Measurements from ENCODE around the gene KXD1.

The KXD1 gene

DNA sequence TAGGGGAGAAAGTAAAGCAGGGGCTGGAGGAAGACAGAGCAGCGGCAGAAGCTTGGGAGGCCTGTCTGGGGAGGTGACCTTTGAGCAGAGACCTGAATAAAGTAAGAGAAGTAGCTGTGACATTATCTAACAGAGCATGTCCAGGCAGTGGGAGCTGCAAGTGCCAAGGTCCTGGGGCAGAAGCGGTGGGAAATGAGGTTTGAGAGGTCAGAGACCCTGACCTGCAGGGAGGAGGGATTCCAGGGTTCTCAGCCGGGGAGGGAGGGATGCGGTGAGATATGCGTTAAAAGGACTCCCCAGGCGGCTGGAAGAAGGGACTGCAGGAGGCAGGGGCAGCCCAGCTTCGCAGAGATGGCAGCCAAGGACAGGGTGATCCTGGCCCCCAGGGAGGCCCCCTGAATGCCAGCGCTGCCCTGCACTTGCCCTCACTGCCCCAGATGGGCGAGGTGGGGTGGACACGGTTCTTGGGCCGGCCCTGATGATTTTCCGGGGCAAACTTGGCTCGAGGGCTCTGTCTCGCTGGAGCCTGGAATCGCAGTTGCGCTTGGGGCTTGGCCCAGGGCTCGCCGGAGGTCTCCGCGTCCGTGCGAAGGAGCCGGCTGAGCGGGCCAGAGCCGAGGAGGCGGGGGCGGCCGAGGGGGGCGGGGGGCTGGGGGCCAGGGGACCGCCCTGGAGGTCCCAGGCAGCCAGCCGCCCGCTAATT lies 45.7 kb downstream of the KXD1 start:
- peak; percentile 74 for DNase-seq (ENCODE audit: low spot score)

DNA sequence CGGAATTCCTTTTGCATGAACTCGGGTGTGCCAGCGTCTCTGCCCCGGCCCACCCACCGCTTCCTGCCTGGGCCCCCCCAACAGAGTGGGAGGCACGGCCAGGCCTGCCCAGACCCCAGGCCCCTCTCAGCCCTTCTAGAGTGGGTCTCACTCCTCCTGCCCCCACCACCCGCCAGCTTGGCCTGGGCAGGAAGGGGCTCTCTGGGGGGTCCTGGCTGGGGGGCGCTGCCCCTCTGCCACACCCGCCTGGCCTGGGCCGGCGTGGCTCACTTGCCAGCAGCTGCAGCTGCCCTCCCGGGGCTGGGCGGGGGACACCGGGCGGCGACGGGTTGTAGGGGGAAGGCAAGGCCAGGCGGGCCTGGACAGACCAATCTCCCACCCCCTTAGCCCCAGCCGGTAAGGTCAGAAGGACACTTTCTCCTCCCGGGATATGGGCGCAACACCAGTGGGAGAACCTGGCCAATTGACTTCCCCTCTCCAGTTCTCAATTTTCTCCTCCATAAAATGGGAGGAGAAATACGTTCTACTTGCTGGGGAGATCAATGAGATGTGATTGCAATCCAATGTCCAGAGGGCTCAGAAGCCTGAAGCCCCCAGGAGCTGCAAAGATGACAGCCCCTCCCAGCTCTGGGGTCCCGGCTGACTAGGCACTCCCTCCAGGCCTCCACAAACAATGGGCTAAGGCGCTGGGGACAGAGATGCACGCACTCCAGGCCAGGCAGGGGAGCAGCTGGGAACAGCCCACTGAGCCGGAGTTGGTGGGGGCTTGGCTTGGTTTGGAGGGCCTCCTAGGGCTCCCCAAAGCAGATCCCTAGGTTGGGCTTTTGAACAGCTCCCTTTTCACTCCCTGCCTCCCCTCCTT lies 46.5 kb downstream of the KXD1 start:
- DNase-seq (ENCODE audit: low spot score) = no peak

DNA sequence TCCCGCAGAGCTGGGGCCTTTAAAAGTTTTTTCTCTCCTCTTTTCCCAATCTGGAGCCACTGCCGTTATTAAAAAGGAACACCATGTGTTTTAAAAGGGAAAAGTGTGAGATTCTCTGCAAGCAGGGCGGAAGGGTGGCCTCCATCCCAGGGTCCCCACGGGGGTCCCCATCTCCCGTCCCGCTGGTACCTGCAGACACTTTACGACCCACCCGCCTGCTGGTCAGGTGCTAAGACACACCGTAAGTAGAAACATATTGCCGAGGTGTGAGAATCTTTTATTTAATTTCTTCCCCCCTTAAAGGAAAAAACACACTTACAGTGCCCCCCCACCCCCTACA lies 47.1 kb downstream of the KXD1 start:
- DNase-seq (ENCODE audit: low spot score) = no peak

DNA sequence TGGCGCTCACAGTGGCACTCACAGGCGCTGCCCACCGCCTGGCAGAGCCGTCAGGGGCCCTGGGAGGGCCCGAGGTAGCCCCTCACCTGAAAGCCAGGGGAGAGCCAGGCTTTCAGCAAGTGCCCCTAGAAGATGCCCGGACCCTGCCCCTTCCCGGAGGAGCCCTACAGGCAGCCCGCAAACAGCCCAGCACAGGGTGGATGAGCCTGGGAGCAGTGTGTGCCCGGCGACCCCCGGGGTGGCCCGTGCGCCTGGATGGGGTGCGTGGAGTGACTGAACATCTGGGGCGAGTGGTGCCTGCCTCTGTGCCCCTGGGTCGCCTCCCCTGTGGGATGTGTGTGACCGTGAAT lies 47.5 kb downstream of the KXD1 start:
- DNase-seq (ENCODE audit: low spot score) = no peak

DNA sequence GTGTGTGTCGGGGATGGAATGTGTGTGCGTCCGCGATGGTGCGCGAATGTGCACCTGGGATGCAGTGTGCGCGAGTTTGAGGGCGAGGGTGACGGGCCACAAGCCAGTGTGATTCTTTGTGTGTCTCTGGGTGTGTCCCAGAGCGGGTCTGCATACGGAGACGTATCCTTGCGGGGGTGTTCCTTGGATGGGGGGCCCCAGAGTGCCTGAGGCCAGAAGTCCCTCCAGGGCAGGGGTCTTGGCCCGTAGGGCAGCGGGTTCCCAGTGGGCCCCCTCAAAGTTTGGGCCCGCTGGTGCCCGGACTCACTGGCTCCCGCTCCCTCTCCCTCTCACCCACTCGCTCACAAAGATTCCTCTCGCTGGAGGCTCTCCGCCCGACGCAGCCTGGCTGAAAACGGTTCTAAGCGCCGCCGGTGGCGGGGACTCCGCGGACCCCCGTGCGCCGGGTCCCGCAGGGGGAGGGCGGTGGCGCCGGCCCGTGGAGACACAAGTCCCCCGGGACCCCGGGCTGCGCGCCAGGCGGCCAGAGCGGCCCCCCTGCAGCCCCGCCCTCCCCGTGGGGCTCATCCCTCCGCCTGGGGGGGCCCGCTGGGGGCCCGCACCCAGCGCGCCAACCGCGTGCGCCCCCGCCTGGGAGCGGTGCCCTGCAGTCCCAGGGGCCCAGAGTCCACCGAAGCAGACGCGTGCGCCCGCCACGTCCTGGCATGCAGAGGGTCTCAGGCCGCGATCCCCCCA lies 48.0 kb downstream of the KXD1 start:
- no peak for DNase-seq (ENCODE audit: low spot score)

DNA sequence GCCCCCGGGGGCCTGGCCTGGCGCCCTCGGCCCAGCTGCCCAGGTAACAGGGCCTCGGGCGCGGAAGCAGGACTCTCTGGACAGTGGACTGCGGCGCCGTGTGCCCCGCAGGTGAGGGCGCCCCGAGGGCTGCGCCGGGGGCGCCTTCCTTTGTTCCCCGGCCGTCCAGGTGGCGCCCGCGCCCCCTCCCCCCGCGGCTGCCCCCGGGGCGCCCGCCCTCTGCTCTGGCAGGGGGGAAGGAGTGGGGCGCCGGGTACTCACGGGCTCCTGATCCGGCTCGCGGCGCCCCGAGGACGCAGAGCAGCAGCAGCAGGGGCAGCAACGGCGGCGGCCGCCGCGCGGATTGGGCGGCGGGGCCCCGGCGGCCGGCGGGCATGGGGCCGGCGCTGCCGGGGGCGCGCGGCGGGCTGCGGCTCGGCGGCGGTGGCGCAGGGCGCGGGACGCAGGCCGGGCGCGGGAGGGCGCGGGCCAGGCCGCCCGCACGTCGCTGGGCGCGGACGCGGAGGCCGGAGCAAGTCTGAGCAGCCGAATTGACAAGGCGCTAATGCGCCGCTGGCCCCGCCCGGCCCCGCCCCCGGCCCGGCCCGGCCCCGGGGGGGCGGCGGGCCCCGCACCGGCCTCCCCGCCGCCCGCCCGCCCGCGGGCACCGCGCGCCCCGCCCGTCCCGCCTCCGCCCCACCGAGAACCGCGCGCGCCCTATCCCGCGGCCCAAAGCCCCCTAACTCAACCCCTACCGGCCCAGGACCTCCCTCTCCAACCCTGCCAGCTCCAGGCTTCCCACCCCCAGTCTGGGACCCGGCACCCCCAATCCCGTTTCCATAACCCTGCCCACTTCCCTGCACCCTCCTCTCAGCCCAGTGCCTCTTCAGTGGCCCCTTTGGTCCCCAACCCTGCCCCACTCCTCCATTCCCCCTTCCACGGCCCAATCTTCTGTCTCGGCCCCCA lies 48.9 kb downstream of the KXD1 start, which contains the start of gene CRLF1:
CRLF1 (minus strand) TSS at position 519 of the 945 bp plus-strand sequence; CDS start at position 376, 143 bp downstream.
- DNase-seq (ENCODE audit: low spot score) = no peak

DNA sequence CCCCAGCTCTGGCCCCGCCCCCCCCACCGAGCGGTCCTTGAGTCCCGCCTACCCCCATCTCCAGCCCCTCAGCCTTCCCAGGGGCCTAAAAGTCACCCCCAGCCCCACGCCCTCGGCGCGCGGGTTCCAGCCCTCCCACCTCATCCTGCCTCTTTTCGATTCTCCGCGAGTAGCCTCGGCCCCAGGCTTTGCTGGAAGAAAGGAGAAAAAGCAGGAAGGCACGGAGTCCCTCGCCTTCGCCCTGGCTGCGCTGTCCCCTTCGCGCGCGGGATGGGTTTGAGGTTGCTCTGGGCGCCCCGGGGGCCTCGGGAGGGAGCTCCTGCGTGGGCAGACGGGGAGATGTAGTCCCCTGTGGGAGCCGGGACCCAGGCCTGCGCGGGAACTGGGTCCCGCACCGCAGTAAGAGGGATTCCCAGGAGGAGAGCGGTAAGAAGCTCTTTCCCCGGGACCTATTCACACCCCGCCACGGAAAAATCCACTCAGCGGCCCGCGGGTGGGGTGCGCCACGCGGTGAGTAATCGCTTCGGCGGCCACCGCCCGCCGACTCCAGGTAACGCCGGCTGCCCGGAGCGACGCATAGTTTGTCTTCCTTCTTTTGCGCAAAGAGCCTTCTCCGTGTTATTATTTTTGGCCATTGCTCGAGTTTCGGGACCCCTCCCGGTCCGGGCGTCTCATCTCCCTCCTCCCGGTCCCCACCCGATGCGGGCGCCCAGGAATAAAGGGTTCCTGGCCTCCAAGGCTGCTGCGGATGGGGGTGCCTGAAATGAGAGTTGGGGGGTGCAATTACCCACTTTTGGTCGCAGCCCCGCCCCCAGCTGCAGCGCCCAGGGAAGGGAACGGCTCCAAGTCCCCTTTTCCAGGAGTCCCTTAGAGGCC lies 49.8 kb downstream of the KXD1 start:
- no peak for DNase-seq (ENCODE audit: low spot score)

DNA sequence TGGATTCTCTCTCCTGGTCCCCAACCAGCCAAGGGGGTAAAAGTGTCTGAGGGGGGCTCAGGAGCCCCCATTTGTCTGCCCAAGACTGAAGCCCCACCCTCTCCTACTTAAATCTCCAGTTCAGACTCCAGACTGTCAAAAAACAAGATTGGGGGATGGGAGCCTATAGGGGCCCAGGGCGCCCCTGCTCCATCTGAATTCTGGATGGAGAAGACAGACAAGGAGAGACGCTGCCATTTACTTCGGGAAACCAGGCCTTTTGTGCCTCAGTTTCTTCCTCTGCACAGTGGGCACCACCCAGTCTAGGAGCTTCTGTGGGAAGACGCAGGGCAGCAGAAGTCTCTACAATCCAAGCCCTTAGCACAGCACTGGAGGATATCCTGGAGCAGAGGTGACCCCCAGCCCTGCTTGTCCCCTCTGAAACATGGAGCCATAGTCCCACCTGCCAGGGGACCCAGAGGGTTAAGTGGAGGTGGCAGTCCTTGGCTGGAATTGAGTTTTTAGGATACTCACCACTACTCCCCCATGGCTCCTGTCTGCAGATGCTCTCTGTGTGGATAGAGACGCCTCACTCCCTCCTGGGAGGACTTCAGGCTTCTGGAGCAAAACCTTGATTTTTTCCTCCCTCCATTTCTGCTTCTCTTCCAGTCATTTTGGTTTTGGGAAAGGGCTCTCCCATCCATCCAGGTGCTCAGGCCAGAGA lies 50.6 kb downstream of the KXD1 start:
- DNase-seq (ENCODE audit: low spot score) = no peak

DNA sequence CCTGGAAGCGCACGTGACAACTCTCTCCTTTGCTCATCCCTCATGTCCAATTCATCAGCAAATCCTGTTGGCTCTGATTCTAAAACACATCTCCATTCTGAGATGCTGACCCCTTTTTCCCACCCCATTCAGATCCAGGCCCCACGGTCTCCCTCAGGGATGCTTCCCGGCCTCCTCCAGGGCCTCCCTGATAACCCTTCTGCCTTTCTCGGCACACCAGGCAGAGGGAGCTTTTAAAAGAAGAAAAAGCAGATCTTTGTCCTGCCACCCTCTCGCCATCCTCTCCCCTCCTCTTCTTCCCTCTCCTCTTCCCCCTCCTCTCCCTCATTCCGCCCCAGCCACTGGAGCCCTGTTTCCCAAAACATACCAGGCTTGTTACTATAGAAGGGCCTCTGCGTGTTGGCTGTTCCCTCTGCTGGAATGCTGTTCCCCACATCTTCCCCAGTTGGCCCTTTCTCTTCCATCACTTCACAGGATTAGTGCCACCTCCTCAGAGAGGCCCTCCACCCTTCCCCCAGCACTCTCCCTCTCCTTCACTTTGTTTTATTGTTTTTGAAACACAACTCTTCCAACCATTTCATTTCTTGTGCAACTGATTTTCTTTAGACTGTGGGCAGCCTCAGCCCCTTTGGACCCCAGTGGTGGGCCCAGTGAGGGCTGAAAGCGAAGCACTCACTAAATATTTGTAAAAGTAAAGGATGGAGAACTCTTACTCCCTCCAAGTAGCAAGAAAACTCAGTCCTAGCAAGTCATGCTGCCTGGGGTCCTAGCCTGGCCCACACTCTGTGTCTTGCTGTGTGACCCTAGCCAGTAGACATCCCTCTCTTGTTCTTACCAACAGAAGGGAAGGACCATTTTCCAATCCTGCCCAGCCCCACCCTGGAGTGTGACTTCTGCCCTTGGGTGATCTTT lies 51.4 kb downstream of the KXD1 start:
- DNase-seq (ENCODE audit: low spot score) = no peak

DNA sequence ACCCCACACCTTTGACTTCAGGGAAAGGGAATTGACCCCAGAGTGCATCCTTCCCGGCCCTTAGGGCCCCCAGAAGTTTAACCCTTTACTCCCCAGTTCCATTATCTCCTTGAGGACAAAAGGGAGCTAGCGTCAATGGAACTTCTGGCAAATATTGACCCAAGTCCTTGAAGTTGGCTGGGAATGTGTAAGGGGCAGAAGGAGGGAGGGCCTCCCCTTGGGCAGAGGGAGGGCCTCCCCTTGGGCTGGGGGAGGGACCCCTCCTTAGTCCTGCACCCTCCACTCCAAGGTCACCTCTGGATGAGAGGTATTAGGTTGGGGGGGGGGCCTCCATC lies 52.0 kb downstream of the KXD1 start:
- no peak for DNase-seq (ENCODE audit: low spot score)

DNA sequence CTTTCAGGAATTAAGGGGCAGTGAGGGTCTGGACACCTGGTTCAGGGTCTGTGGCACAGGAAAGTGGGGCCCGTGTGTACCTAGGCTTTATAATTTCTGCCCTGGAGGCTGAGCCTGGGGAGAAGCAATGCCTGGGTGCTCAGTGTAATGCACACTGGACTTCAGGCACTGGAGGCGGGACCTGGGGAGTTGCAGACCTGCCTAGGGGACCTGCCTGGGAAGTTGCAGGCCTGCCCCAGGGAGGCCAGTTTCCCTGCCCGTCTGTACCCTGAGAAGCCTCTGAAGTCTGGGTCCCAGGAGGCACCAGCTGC lies 52.5 kb downstream of the KXD1 start:
- DNase-seq (ENCODE audit: low spot score) = no peak

DNA sequence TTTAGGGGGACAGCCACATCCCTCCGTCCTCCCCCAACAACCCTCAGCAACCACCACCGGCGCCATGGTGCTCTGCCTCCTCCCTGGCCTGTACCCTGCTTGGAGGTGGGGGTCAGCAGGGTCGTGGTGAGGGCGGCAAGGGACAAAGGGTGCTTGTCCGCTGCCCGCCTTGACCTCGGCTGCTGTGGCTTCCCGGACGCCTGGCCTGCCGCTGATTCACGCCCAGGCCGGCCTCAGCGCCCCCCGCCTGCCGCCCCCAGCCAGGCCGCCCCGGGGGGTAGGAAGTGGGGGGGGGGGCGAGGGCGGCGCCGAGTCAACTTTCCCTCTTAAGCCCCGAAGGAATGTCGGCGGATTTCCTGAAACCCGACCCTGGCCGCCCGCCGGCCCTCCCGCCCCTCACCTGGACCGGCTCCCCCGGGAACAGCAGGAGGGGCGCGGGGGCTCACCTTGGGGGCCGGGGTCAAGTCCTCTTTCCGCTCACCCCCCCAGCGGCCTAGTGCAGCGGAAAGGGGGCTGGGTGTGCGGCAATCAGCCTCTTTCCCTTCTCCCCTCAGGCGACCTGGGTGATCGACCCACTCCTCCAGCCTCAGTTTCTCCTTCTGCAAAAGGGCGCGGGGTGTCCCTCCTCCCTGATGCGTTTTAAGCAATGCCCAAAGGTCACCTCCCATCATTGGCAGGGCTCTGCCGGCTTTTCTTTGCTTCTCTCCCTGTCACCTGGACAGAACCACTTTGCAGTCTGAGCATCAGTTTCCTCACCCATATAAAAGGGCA lies 53.1 kb downstream of the KXD1 start:
- DNase-seq (ENCODE audit: low spot score) = no peak

DNA sequence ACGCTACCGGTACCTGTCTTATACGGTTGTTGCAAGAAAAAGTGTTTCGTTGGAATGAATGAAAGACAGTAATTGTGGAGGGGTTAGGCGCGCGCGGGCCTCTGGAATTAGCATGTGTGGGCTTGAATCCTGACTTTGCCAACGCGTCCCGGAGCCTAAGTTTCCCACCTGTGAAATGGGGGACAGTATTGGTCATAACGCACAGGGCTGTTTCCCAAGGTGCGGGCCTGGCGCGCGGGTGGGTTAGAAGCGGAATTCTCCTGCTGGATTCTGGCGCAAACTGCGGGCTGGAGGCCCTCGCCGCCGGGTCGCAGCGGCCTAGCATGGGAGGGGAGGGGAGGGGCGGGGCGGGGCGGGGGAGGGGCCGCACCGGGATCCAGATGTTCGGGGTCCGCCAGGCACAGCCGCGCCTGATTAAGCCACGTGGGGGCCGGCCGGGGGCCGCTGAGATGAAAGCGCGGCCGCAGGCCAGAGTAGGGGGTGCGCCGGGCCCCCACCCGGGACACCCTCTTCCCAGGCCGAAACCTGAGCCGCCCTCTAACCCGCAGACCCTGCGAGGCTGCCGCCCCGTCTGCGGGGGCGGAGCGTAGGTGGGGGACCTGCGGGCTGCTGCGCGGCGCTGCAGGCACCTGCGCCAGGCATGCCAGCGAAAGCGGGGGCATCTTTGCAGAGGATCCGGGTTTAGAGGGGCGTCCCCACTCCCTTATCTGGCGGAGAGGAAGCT lies 53.8 kb downstream of the KXD1 start:
- no peak for DNase-seq (ENCODE audit: low spot score)

DNA sequence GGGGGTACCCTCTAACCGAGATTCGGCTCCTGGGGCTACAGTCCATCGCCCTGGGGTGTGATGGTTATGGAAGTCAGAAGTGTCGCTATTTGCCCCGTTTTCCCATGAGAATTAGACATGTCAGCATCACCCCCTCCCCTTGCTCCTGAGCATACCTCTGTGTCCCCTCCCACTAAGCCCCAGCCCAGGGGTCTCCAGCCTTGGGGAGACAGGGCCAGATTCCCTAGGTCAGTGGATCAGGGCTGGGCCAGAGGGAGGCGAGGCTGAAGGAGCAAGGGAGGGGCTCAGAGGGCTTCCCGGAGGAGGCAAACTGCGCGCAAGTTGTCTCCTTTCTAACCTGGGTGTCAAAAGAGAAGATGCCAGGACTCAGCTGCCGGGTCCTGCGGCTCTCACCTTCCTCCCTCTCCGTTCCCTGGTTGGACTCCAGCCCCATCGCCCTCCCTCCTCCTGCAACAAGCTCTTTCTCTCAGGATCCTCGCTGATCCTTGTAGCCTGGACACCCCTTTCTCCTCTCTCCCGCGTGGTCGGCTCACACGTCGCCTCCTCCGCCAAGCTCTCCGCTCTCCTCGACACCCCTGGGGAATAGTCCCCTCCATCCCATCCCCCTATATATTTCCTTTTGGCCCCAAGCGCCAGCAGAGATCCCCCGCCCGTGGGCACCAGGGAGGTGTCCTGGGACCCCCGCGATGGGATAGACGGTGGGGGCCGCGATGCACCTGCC lies 54.5 kb downstream of the KXD1 start:
- DNase-seq (ENCODE audit: low spot score) = no peak

DNA sequence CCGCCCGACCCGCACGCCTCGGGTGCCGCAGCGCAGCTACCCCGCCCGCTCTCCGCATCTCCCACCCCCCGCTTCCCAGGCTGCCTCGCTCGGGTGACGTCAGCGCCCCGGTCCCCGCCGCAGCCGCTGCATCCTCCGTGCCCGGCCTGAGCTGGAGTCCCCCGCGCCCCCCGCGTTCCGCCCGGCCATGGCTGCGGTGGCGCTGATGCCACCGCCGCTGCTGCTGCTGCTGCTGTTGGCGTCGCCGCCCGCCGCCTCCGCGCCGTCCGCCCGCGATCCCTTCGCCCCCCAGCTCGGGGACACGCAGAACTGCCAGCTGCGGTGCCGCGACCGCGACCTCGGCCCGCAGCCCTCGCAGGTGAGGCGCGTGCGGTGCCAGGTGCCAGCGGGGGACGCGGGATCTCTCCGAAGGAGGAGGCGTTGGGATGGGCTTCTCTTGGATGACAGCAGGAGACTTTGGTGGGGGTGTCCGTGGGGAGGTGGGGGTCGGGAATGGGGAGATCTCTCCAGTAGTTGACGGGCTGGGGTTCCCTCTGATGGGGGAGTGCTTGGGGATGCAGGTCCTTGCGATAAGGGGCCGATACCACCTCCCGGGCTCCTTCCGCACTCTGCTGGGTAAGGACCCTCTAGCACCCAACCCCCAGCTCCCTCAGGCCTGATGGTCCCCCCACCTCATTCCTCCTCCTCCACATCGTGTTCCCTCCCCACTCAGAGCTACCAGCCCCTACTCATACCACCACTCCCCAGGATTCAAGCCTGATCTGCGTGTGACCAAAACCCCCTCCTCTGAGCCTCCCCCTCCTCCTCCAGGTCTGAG lies 55.3 kb downstream of the KXD1 start, which contains the start of gene TMEM59L:
TMEM59L (plus strand) TSS at position 99 of the 817 bp plus-strand sequence; CDS start at position 188, 89 bp downstream.
- no peak for DNase-seq (ENCODE audit: low spot score)

DNA sequence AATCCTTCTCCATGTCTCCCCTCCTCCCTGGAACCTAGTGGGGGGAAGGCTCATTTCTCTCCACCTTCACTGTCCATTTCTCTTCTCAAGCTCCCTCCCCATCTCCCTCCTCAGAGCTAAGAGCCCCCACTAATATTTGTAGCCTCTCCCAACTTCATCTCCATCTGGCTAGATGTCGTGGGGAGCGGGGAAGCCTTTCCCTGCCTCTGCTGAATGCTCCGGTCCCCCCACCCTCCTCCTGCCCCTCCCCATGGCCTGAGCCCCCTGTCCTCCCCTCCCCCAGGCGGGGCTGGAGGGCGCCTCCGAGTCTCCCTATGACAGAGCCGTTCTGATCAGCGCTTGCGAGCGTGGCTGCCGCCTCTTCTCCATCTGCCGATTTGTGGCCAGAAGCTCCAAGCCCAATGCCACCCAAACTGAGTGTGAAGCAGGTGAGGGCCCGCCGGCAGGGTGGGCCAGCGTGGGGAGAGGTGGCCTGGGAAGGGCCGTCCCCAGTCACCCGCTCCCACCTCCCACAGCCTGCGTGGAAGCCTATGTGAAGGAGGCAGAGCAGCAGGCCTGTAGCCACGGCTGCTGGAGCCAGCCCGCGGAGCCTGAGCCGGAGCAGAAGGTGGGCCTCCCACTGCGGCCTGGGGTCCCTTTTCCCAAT lies 56.0 kb downstream of the KXD1 start:
- DNase-seq (ENCODE audit: low spot score) = no peak

All from hepatic stellate cell (primary cell).